Body of pancreas (tissue), 4 donors: ENCODE measurements around the gene GRAMD4.

ENCODE experiments used
- POLR2A ChIP-seq, 3 donors: fragments of 450-650 bp; IDR thresholded peaks; one replicate each; pipeline ENCODE4 v1.6.1; 2016; ENCODE audit warnings: antibody characterized with exemption in 3 of 3, mild to moderate bottlenecking in 2 of 3
- TF ChIP-seq, protein P1 (sequence below), 7 experiments: fragments of 450-650 bp in 4 of 7; fragments of 200-600 bp in 3 of 7; sonication (generic) in 3 of 7; IDR thresholded peaks; one replicate each; pipeline ENCODE4 v1.5.1; 2016 to 2019; ENCODE audit warnings: antibody characterized with exemption in 7 of 7

DNA sequence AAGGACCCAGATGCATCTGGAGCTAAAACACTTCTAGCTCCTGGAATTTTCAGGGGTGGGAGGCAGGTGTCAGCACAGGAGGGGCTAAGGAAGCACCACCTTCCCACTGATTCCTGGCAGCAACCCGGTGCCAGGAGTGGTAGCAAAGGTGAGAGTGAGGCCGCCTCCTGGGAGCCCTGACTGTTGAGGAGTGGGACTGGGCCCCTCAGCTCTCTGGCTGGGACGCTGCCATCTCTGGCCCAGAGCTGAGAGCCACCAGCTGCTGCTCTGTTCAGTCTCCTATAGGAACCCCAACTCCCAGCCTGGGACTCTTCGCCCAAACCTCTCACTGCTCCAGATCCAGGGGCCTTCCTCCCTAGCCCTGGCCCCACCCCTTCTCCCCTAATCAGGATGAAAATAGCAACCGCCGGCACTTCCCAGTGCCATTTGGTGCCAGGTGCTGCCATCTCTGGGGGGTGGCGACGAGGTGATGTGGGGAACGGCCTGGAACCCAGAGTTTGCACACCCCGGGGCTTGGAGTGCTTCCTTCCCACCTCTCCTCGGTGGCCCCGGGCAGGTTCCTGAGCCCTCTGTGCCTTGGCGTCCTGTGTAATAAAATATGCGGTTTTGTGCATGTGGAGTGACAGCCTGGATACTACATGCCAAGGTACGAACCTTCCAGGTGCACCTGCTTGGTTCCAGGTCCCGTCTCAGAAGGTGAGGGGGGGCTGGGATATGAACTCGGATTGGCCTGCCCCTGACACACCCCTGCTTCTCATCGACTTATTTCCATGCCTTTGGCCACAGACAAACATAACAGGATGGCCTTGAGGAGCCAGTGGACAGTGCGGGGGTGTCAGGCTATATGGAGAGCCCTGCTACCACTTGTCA is 47.0 kb upstream of the GRAMD4 start:
- TF ChIP-seq, protein P1, sequence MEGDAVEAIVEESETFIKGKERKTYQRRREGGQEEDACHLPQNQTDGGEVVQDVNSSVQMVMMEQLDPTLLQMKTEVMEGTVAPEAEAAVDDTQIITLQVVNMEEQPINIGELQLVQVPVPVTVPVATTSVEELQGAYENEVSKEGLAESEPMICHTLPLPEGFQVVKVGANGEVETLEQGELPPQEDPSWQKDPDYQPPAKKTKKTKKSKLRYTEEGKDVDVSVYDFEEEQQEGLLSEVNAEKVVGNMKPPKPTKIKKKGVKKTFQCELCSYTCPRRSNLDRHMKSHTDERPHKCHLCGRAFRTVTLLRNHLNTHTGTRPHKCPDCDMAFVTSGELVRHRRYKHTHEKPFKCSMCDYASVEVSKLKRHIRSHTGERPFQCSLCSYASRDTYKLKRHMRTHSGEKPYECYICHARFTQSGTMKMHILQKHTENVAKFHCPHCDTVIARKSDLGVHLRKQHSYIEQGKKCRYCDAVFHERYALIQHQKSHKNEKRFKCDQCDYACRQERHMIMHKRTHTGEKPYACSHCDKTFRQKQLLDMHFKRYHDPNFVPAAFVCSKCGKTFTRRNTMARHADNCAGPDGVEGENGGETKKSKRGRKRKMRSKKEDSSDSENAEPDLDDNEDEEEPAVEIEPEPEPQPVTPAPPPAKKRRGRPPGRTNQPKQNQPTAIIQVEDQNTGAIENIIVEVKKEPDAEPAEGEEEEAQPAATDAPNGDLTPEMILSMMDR (IDR thresholded peaks at IDR 0.05) = no peak
- TF ChIP-seq POLR2A (IDR thresholded peaks at IDR 0.05) = no peak
